Measurements from ENCODE around the gene NET1.

Gene NET1

DNA sequence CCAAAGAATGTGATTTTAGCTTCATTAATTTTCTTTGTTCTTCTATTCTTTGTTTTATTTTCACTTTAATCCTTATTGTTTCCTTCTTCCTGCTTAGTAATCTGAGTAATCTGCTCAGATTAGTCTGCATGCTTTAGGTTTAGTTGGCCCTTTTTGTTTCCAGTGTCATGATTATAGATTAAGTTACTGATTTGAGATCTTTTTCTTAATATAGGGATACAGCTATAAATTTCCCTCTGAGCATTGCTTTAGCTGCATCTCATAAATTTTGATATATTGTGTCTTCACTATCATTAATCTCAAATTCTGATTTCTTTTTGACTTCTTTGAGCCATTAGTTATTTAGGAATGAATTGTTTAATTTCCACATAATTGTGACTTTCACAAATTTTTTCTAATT is 6.2 kb downstream of the NET1 start:
- H3K36me3 ChIP-seq (ENCODE audit: control insufficient read depth, insufficient read depth, low read length), result no peaks in the 10 kb centered on the region
- no peaks in the 10 kb centered on the region for H3K27me3 ChIP-seq (replicated peaks; ENCODE audit: control insufficient read depth, insufficient read depth, low read length)
- DNase-seq (ENCODE audit: extremely low read depth, insufficient read length), result no peak
- H3K4me3 ChIP-seq (replicated peaks; ENCODE audit: low read depth, low read length), result no peak overlapping the region
- TF ChIP-seq, protein P1, sequence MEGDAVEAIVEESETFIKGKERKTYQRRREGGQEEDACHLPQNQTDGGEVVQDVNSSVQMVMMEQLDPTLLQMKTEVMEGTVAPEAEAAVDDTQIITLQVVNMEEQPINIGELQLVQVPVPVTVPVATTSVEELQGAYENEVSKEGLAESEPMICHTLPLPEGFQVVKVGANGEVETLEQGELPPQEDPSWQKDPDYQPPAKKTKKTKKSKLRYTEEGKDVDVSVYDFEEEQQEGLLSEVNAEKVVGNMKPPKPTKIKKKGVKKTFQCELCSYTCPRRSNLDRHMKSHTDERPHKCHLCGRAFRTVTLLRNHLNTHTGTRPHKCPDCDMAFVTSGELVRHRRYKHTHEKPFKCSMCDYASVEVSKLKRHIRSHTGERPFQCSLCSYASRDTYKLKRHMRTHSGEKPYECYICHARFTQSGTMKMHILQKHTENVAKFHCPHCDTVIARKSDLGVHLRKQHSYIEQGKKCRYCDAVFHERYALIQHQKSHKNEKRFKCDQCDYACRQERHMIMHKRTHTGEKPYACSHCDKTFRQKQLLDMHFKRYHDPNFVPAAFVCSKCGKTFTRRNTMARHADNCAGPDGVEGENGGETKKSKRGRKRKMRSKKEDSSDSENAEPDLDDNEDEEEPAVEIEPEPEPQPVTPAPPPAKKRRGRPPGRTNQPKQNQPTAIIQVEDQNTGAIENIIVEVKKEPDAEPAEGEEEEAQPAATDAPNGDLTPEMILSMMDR (IDR thresholded peaks at IDR 0.05; ENCODE audit: insufficient read depth, low read length, poor library complexity, severe bottlenecking), result no peak

DNA sequence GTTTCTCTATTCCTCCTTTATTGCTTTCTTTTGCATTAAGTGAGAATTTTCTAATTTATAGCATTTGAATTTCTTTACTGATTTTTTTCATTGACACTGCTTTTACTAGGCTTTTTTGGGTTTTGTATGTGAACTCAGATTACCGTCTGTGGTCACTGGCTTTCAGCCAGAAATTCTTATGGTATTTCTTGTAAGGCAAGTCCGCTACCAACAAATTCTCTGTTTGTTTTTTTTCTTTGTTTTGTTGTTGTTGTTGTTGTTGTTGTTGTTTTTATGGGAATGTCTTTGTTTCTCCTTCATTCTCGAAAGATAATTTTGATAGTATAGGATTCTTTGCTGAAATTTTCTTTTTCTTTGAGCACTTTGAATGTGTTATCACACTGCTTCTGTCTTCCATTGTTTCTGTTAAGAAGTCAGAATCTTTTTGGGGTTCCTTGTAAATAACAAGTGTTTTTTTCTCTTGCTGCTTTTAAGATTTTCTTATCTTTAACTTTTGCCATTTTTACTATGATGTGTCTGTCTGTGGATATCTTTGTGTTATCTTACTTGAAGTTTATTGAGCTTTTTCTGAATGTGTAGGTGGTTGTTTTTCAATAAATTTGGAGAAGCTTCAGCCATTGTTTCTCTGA is 7.2 kb downstream of the NET1 start:
- no peak overlapping the region for H3K4me3 ChIP-seq (replicated peaks; ENCODE audit: low read depth, low read length)
- no peak for DNase-seq (ENCODE audit: extremely low read depth, insufficient read length)
- H3K36me3 ChIP-seq (ENCODE audit: control insufficient read depth, insufficient read depth, low read length), result no peaks in the 10 kb centered on the region
- TF ChIP-seq, protein P1 (IDR thresholded peaks at IDR 0.05; ENCODE audit: insufficient read depth, low read length, poor library complexity, severe bottlenecking), result no peak
- no peaks in the 10 kb centered on the region for H3K27me3 ChIP-seq (replicated peaks; ENCODE audit: control insufficient read depth, insufficient read depth, low read length)

DNA sequence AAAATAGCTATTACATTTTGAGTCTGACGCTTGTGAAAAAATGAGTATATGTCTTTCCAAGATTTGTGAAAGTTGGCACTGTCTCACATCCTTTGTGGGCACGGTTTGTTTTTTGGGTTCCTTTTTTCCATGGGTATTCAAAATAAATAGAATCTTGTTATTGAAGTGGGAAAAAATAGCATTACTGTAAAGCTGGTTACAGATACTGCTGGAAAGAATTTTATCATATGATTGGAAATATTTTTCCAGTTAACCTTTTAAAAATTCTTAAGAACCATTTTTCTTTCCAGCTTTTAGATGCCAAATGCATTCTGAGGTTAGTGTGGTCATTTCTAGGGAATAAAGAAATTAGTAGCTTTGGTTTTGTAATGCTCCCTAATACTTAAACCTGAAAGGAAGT is 11.4 kb downstream of the NET1 start:
- Histone ChIP-seq H3K36me3 (ENCODE audit: control insufficient read depth, insufficient read depth, low read length) (no peaks in the 10 kb centered on the region), H3K27me3 (replicated peaks; ENCODE audit: control insufficient read depth, insufficient read depth, low read length) (no peaks in the 10 kb centered on the region), H3K4me3 (replicated peaks; ENCODE audit: low read depth, low read length) (no peak overlapping the region)
- TF ChIP-seq, protein P1 (IDR thresholded peaks at IDR 0.05; ENCODE audit: insufficient read depth, low read length, poor library complexity, severe bottlenecking), result no peak
- DNase-seq (ENCODE audit: extremely low read depth, insufficient read length), result no peak

DNA sequence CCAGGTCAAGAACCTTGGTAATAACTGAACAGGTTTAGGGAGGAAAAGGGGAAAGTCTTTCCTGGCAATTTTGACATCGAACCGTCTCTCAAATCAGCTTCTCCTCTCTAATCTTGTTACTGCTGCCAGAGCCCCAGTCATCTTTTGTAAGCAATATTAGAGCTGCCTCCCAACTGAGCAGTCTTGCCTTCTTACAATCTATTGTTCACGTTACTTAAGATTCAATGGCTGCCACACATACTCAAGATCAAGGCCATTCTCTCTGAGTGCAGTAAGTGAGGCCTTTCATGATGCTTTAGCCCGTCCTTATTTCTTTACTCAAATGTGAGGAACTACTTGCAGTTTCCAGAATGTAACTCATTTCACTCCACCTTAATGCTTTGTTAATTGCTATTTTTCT is 12.4 kb downstream of the NET1 start:
- H3K36me3 ChIP-seq (ENCODE audit: control insufficient read depth, insufficient read depth, low read length), result no peaks in the 10 kb centered on the region
- TF ChIP-seq, protein P1 (IDR thresholded peaks at IDR 0.05; ENCODE audit: insufficient read depth, low read length, poor library complexity, severe bottlenecking), result no peak
- no peak for DNase-seq (ENCODE audit: extremely low read depth, insufficient read length)
- no peak overlapping the region for H3K4me3 ChIP-seq (replicated peaks; ENCODE audit: low read depth, low read length)
- no peaks in the 10 kb centered on the region for H3K27me3 ChIP-seq (replicated peaks; ENCODE audit: control insufficient read depth, insufficient read depth, low read length)

DNA sequence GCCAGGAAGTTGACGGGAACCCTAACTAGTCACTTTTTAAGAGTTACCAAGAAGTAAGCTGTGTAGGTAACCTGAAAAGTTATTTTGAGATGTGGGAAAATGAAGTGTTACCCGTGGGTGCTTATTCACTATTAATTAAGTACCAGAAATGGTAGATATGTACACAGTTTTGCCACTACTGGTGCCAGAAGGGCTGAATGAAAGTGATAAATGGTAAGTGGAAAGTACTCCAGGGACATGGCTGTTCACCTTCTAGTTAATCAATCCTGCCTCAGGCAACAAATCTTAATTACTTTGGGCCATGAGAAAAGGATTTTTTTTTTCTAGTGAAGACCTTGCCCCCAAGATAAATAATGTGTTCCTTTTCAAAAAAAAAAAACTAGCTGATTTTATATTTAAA is 15.8 kb downstream of the NET1 start:
- Histone ChIP-seq H3K36me3 (ENCODE audit: control insufficient read depth, insufficient read depth, low read length) (no peaks in the 10 kb centered on the region), H3K27me3 (replicated peaks; ENCODE audit: control insufficient read depth, insufficient read depth, low read length) (no peaks in the 10 kb centered on the region), H3K4me3 (replicated peaks; ENCODE audit: low read depth, low read length) (no peak overlapping the region)
- no peak for DNase-seq (ENCODE audit: extremely low read depth, insufficient read length)
- TF ChIP-seq, protein P1 (IDR thresholded peaks at IDR 0.05; ENCODE audit: insufficient read depth, low read length, poor library complexity, severe bottlenecking), result no peak

DNA sequence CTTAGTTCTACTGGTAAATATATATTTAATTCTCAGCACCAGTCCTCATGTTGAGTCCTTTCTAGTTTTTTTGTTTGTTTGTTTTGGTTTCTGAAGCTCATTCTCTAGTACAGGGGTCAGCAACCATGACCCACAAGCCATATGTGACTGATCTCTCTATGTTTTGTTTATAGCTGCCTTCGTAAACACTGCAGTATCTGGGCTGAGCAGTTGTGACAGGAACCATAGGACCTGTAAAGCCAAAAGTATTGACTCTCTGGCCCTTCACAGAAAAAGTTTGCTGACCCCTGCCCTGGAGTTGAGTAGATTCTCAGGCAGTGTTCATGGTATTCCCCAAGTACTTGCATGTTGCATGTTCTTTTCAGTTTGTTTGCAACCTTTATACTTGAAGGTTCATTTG is 20.8 kb downstream of the NET1 start:
- no peaks in the 10 kb centered on the region for H3K36me3 ChIP-seq (ENCODE audit: control insufficient read depth, insufficient read depth, low read length)
- TF ChIP-seq, protein P1 (IDR thresholded peaks at IDR 0.05; ENCODE audit: insufficient read depth, low read length, poor library complexity, severe bottlenecking), result no peak
- H3K4me3 ChIP-seq (replicated peaks; ENCODE audit: low read depth, low read length), result no peak overlapping the region
- DNase-seq (ENCODE audit: extremely low read depth, insufficient read length), result no peak
- H3K27me3 ChIP-seq (replicated peaks; ENCODE audit: control insufficient read depth, insufficient read depth, low read length), result no peaks in the 10 kb centered on the region
